ENCODE measurements around the gene MALT1.

MALT1 gene

DNA sequence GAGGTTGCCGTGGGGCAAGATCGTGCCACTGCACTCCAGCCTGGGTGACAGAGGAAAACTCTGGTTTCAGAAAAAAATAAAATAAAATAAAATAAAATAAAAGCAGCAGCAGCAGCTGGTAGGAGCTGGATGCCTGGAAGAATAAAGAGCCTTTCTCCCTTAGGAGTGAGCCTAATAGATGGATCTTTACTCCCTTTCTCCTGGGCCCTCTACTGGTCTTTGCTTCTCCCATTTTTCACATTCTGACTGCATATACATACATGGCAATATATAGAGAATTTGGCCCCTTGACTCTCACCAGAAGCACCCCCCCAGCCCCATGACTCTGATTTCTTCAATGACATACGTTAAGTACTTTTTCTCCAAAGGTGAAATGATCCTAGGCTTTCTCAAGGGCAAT lies 9.8 kb upstream of the MALT1 start:
- no peak for DNase-seq (ENCODE audit: insufficient read length, low spot score)
- TF ChIP-seq POLR2A (IDR thresholded peaks at IDR 0.05; ENCODE audit: low read depth, low read length), result no peak
- FAIRE-seq, result no peak

DNA sequence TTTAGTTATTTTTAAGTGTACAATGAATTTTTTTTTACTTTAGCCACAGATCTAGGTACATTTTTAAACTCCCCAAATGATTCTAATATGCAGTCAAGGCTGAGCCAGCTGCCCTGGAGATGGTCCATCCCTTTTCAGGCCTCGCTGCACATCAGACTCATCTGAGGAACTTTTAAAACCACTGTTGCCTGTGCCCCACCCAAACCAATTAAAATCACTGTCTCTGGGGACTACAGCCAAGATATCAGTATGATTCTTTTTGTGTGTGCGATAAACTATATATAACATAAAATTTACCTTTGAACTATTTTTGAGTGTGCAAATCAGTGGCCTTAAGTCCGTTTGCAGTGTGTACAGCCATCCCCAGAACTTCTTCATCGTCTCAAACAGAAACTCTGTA lies 9.1 kb upstream of the MALT1 start:
- no peak for DNase-seq (ENCODE audit: insufficient read length, low spot score)
- no peak for TF ChIP-seq POLR2A (IDR thresholded peaks at IDR 0.05; ENCODE audit: low read depth, low read length)
- FAIRE-seq, result no peak

DNA sequence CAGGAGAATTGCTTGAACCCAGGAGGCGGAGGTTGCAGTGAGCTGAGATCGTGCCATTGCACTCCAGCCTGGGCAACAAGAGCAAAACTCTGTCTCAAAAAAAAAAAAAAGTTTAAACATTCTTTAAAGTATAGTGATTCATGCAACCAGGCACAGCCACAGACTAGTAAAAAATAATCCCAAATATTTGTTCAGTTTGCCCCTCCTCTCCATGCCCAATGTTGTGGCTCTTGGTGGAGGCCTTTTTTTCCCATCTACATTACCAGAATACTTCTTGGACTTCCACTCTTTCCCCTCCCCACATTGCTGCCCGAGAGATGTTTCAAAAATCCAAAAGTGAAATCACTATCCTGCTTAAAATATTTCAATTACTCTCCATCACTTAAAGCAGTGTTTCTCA lies 5.1 kb upstream of the MALT1 start:
- no peak for DNase-seq (ENCODE audit: insufficient read length, low spot score)
- FAIRE-seq, result no peak
- TF ChIP-seq POLR2A (IDR thresholded peaks at IDR 0.05; ENCODE audit: low read depth, low read length), result no peak

DNA sequence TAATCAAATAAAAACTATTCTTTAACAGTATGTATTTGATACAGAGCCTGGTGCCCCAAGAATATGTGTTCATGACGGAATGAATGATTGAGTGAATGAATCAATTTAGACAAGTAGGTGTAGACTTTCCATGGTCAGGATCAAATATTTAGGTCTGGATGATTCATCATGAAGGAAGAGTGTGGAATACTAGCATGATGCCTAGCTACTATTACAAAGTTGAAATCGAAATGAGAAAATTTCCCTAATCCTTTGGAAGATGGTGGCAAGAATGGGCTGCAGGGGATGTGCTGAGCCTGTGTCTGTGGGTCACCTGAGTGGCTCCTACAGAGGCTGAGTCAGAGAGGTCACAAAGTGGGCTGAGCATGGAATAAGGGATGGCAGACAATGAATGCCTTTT lies 3.1 kb upstream of the MALT1 start:
- DNase-seq (ENCODE audit: insufficient read length, low spot score) (no peak), FAIRE-seq (no peak)
- TF ChIP-seq POLR2A (IDR thresholded peaks at IDR 0.05; ENCODE audit: low read depth, low read length), result no peak

DNA sequence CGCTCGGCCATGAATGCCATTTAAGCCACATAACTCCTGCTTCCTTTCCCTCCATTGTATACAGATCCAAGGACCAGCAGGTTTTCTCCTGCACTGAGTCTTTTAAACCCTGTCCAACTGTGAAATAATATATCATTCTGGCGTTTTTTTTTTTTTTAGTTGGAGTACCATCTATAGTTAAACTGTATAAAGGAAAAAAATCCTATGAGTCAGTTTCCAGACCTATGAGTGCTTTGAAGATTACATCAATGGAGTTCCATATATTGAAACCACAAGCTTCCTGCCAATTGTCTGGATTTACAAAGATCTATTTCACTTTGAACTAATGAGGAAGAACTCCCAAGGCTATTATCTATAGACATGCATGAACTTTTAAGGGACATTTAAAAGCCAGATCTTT lies 2.4 kb upstream of the MALT1 start:
- FAIRE-seq, result no peak
- no peak for TF ChIP-seq POLR2A (IDR thresholded peaks at IDR 0.05; ENCODE audit: low read depth, low read length)
- DNase-seq (ENCODE audit: insufficient read length, low spot score), result no peak

DNA sequence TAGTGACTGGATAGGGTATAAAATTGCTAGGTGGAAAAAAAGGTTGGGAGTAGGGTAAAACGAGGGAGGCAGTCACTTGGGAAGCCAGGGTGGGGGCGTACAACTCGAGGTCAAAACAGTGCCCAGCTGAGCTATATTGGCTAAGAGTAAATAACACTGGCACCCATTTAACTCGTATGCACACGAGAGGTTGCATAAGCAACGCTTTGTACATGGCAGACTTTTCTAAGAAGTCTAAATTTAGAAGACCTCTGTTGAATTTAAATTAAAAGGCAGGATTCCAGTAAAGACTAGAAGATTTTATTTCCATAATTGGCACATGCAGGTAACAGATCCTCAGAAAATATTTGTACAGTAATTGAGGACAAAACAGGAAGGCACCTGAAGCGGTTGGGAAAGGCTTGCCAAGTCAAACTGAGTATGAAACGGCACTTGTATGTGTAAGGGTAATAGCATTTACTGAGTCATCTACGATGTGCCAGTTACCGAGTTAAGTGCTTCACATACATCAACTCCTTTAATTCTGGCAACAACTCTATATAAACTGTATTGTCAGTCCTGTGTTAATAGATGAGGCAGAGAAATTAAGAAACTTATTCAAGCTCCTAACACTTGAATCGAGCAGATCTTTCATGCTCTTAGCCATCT lies 1.4 kb upstream of the MALT1 start:
- FAIRE-seq (peak; percentile 52), DNase-seq (ENCODE audit: insufficient read length, low spot score) (peak; percentile 25)
- TF ChIP-seq POLR2A (IDR thresholded peaks at IDR 0.05; ENCODE audit: low read depth, low read length), result no peak

DNA sequence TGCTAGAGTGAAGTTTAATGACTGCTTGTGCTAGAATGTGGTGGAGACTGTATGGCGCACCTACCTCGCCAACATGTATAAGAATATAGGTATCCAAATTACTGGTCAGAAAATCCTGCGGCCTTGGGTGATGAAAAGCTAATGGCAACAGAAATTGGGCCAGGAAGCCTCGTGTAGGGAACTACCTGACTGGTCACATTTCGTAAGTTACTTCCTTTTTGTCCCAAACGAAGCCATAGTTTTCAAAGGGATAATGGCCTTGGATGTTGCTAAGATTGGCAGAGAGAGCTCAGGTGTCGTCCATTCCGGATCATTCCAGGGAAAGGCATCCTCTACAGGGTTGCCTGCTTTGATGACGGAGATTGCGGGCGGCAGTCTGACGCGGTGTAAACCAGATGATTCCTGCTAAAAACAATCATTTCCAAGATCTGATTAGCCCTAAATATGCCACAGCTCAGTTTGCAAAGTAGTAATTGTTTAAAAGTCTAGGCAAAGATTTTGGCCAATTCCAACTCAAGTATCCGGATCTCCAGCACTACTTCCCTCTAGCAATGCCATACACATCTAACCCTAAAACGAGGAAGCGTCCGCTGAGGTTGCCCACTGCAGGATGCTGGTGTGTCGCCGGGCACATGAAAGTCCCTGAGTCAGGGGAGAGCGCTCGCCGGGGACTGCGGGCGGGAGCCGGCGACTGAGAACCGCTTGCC lies 708 bp upstream of the MALT1 start:
- peak; percentile 13 for DNase-seq (ENCODE audit: insufficient read length, low spot score)
- peak; percentile 35; the same call in 1 of the 2 replicates for TF ChIP-seq POLR2A (IDR thresholded peaks at IDR 0.05; ENCODE audit: low read depth, low read length)
- no peak for FAIRE-seq

DNA sequence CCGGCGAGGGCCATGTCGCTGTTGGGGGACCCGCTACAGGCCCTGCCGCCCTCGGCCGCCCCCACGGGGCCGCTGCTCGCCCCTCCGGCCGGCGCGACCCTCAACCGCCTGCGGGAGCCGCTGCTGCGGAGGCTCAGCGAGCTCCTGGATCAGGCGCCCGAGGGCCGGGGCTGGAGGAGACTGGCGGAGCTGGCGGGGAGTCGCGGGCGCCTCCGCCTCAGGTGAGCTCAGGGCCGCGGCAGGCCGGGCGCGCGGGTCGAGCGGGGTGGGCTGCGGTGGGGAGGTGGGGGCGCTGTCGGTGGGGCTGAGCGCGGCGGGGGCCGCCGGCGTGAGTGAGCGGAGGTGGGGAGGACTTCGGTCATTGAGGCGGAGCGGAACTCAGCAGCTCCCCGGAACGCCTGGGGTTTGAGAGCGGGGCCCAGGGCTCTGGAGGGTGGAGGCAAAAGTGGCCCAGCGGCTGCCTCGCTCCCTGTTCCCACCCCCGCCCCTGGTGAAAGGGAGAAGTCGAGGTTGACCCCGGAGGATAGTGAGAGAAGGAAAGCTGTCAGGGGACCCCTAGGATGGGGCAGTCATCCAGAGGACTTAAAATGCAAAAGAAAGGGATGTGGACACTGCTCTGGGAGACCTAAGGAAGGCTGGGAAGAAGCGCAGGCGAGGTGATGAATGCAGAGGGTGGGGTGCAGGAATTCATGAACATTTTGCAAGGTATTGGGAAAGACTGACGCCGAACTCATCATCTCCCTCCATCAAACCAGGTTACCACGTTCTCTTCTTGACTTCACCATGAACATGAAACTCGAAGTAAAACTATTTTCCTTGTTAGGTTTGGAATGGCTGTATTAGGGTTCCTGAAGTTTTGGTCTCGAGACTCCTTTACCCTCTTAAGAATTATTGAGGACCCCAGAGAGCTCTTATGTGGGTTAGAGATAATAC lies 633 bp downstream of the MALT1 start:
- DNase-seq (ENCODE audit: insufficient read length, low spot score) (no peak), FAIRE-seq (no peak)
- TF ChIP-seq POLR2A (IDR thresholded peaks at IDR 0.05; ENCODE audit: low read depth, low read length), result no peak

DNA sequence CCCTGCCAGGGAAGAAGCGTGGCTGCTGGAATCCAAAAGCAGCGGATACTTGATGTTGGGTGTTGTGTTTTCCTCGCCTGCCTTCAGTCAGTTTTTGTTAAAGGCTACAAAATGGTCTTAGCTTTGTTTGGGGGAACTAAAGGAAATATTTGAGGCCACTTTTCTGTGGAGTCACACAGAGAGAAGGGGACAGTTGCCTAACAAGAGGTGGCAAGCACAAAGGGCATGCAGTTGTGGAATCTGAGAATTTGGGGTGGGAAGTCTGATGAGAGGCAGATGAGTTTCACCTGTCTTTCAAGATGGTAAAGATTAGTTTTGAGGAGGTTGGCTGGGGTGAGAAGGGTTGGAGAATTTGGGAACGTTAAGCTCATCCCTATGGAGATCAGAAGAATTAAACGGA lies 2.9 kb downstream of the MALT1 start:
- FAIRE-seq, result no peak
- no peak for DNase-seq (ENCODE audit: insufficient read length, low spot score)
- TF ChIP-seq POLR2A (IDR thresholded peaks at IDR 0.05; ENCODE audit: low read depth, low read length), result no peak

DNA sequence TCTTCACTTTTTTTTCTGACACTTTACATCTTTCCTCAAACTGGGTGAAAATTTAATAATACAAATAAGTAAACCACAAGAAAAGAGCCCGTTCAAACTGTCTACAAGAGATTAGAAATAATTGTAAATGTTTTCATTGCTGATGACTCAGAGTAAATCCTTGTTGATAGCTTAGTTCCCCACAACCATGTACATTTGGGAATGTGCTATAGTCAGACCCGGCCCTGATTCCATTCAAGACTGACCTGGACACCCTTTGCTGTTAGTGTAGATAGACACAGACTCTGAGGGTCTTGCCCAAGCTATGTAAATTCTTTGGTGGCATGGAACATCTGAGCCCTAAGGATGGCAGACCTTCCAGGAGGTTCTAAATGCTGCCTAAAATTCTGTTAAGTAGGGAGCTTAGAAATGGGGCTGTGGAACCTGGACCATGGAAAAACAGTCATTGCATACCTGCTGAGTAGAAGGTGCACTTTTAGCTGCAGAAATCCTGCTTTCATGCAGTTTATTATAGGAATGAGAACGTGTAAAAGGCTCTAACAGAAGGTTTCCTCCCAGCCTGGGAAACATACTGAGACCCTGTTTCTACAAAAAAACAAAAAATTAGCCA lies 3.7 kb downstream of the MALT1 start:
- DNase-seq (ENCODE audit: insufficient read length, low spot score), result peak; percentile 32
- TF ChIP-seq POLR2A (IDR thresholded peaks at IDR 0.05; ENCODE audit: low read depth, low read length), result no peak
- no peak for FAIRE-seq

DNA sequence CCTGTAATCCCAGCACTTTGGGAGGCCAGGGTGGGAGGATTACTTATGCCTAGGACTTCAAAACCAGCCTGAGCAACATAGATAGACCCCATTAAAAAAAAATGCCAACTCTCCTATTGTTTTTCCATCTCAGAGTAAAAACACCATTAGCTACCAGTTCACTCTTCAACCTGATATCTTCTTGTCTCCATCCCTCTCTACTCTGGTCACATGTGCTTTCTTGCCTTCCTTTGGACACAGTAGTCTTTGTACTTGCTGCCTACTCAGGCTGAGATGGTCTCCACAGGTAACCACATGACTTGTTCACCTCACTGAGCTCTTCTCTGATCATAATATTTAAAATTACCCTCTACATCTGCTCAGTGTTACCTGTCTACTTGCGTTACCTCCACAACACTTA lies 5.0 kb downstream of the MALT1 start:
- DNase-seq (ENCODE audit: insufficient read length, low spot score) (no peak), FAIRE-seq (no peak)
- TF ChIP-seq POLR2A (IDR thresholded peaks at IDR 0.05; ENCODE audit: low read depth, low read length), result no peak

DNA sequence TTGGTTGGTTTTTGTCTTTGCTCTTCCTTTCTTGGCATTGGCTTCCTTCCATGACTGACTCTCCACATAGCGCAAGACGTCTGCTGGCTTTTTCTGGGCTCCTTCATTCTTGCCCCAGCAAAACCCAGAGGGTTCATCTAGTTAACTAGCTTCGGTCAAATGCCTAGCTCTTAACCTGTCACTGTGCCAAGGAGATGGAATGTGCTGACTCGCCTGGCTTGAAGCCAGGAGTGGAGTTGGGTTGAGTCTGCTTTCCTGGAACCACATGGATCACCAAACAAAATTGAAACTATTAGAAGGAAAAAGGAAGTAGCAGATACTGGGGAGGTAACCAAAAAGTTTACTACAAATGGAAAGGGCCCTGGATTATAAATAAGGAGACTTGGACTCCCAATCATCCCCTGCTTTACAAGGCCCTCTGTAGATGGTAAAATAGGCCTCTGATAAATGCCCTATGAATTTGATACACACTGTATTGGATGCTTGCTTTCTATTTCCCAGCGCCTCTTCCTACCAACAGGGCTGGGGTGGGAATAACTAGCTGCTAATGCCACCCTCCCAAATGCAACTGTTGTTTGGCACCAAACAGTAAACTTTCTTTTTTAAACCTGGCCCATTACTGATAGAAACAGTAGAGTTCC lies 11.3 kb downstream of the MALT1 start:
- FAIRE-seq, result peak; percentile 88
- DNase-seq (ENCODE audit: insufficient read length, low spot score), result no peak
- no peak for TF ChIP-seq POLR2A (IDR thresholded peaks at IDR 0.05; ENCODE audit: low read depth, low read length)

DNA sequence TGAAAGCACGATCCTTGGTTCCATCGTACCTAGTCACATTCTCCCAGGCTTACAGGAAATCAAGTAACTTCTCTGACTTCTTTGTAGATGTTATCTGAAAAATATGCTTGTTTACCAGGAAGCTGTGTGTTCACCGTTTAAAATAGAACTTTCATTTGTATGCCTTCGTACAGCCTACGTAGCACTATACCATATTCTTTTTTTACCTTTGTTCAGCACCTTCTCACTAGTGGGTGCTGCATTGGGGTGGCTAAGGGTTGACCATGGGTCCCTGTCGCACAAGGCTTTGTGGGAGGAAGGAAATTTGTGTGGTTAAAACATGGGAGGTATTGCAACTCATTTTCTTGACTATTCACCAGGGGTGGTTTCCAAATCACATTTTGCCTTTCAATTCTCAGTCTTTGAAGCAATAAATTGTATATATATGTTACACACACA lies 16.6 kb downstream of the MALT1 start:
- TF ChIP-seq POLR2A (IDR thresholded peaks at IDR 0.05; ENCODE audit: low read depth, low read length), result no peak
- no peak for FAIRE-seq

More for the DNA sequence above, 16.6 kb downstream of the MALT1 start:
- DNase-seq (ENCODE audit: insufficient read length, low spot score), result no peak
